ENCODE data around the gene C6orf89.
A peak's percentile ranks its signal among the peaks of the same experiment; 100 is the strongest.

The C6orf89 gene

GRCh38 chr6:36853325-36853724, 32.4 kb upstream of the C6orf89 start:
- peaks cover 7 to 13% of the 10 kb centered on the region in 2 donors for H3K36me3 ChIP-seq (ENCODE audit: control insufficient read depth in 2 of 2, insufficient read depth in 2 of 2, low read length in 2 of 2)
- no peak overlapping the region for H3K4me3 ChIP-seq (ENCODE audit: low read length in 2 of 2)
- H3K9me3 ChIP-seq (ENCODE audit: control insufficient read depth in 2 of 2, low read length in 2 of 2), result peaks cover 0 to 5% of the 10 kb centered on the region in 2 donors
- H3K4me1 ChIP-seq (ENCODE audit: control insufficient read depth, insufficient read depth, low read length), result peaks cover 16% of the 10 kb centered on the region
- no peaks in the 10 kb centered on the region for H3K27me3 ChIP-seq (ENCODE audit: control insufficient read depth in 1 of 2, insufficient read depth in 2 of 2, low read length in 2 of 2)
- H3K27ac ChIP-seq (ENCODE audit: low read length), result no peak overlapping the region
- H3K9ac ChIP-seq (ENCODE audit: low read length in 2 of 2), result no peak overlapping the region

GRCh38 chr6:36855750-36856149, 30.0 kb upstream of the C6orf89 start:
- Histone ChIP-seq H3K4me1 (ENCODE audit: control insufficient read depth, insufficient read depth, low read length) (peaks cover 17% of the 10 kb centered on the region), H3K9ac (ENCODE audit: low read length in 2 of 2) (no peak overlapping the region), H3K27ac (ENCODE audit: low read length) (no peak overlapping the region), H3K9me3 (ENCODE audit: control insufficient read depth in 2 of 2, low read length in 2 of 2) (peaks cover 0 to 3% of the 10 kb centered on the region in 2 donors), H3K36me3 (ENCODE audit: control insufficient read depth in 2 of 2, insufficient read depth in 2 of 2, low read length in 2 of 2) (peaks cover 7 to 13% of the 10 kb centered on the region in 2 donors), H3K27me3 (ENCODE audit: control insufficient read depth in 1 of 2, insufficient read depth in 2 of 2, low read length in 2 of 2) (no peaks in the 10 kb centered on the region), H3K4me3 (ENCODE audit: low read length in 2 of 2) (no peak overlapping the region)

- H3K9ac ChIP-seq (ENCODE audit: low read length in 2 of 2), result no peak overlapping the region
- no peak overlapping the region for H3K27ac ChIP-seq (ENCODE audit: low read length)
- no peaks in the 10 kb centered on the region for H3K9me3 ChIP-seq (ENCODE audit: control insufficient read depth in 2 of 2, low read length in 2 of 2)
- H3K4me1 ChIP-seq (ENCODE audit: control insufficient read depth, insufficient read depth, low read length), result peaks cover 17% of the 10 kb centered on the region
- H3K4me3 ChIP-seq (ENCODE audit: low read length in 2 of 2), result no peak overlapping the region
- H3K36me3 ChIP-seq (ENCODE audit: control insufficient read depth in 2 of 2, insufficient read depth in 2 of 2, low read length in 2 of 2), result peaks cover 7 to 13% of the 10 kb centered on the region in 2 donors
- no peaks in the 10 kb centered on the region for H3K27me3 ChIP-seq (ENCODE audit: control insufficient read depth in 1 of 2, insufficient read depth in 2 of 2, low read length in 2 of 2)
These were observed 29.5 kb upstream of the C6orf89 start for GRCh38 chr6:36856277-36856676.

DNA sequence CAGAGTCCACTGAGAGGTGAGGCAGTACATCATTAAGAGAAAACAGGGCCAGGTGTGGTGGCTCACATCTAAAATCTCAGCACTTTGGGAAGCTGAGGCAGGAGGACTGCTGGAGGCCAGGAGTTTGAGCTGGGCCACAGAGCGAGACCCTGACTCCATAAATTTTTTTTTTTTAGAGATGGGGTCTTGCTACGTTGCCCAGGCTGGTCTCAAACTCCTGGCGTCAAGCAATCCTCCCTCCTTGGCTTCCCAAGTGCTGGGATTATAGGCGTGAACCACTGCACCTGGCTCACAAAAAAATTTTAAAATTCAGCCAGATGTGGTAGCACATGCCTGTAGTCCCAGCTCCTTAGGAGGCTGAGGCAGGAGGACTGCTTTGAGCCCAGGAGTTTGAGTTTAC, 28.4 kb upstream of the C6orf89 start:
- Histone ChIP-seq H3K9me3 (ENCODE audit: control insufficient read depth in 2 of 2, low read length in 2 of 2) (no peaks in the 10 kb centered on the region), H3K27ac (ENCODE audit: low read length) (no peak overlapping the region), H3K4me3 (ENCODE audit: low read length in 2 of 2) (no peak overlapping the region), H3K36me3 (ENCODE audit: control insufficient read depth in 2 of 2, insufficient read depth in 2 of 2, low read length in 2 of 2) (peaks cover 7 to 15% of the 10 kb centered on the region in 2 donors), H3K4me1 (ENCODE audit: control insufficient read depth, insufficient read depth, low read length) (peaks cover 13% of the 10 kb centered on the region), H3K9ac (ENCODE audit: low read length in 2 of 2) (no peak overlapping the region), H3K27me3 (ENCODE audit: control insufficient read depth in 1 of 2, insufficient read depth in 2 of 2, low read length in 2 of 2) (no peaks in the 10 kb centered on the region)

DNA sequence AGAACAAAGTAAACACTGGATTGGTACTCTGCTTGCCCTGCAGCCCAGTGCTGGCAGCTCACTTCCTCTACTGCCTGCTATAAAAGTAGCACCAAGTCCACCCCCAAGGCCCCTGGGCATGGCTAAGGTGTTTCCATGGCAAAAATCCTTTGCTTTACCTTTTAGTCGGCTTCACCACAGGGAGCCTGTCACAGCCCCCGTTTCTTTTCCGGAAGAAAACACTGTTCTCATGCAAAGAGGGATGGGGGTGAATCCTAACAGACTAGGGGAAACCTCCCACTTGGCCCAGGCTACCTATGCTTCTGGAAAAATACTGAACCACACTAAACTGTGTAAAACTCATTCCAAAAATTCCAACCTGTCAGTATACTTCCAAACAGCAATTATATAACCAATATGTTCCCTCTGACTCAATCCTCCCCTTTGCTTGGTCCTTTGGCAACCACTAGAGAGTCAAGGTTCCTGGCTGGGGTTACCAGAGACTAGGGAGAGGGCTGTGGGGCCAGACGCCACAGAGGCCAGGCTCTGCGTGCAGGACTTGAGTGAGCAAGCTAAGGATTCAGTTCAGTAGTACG, 27.3 kb upstream of the C6orf89 start:
- no peaks in the 10 kb centered on the region for H3K9me3 ChIP-seq (ENCODE audit: control insufficient read depth in 2 of 2, low read length in 2 of 2)
- H3K4me3 ChIP-seq (ENCODE audit: low read length in 2 of 2), result peak overlapping the region in 1 of 2 donors; percentile 10
- peaks cover 6% of the 10 kb centered on the region for H3K4me1 ChIP-seq (ENCODE audit: control insufficient read depth, insufficient read depth, low read length)
- H3K36me3 ChIP-seq (ENCODE audit: control insufficient read depth in 2 of 2, insufficient read depth in 2 of 2, low read length in 2 of 2), result peaks cover 7 to 22% of the 10 kb centered on the region in 2 donors
- H3K27me3 ChIP-seq (ENCODE audit: control insufficient read depth in 1 of 2, insufficient read depth in 2 of 2, low read length in 2 of 2), result no peaks in the 10 kb centered on the region
- H3K27ac ChIP-seq (ENCODE audit: low read length), result no peak overlapping the region
- H3K9ac ChIP-seq (ENCODE audit: low read length in 2 of 2), result peak overlapping the region in 1 of 2 donors; percentile 22

DNA sequence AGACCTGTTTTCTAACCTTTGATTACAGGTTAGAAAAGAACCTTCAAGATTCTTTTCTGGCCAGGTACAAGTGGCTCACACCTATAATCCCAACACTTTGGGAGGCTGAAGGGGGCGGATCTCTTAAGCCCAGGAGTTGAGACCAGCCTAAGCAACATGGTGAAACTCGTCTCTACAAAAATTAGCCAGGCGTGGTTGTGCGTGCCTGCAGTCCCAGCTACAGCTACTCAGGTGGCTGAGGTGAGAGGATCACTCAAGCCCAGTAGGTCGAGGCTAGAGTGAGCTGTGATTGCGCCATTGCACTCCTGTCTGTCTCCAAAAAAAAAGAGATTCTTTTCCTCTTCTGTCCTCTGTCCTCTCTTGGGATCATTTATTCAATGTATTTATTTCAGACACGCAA, 25.6 kb upstream of the C6orf89 start:
- H3K4me3 ChIP-seq (ENCODE audit: low read length in 2 of 2), result no peak overlapping the region
- no peak overlapping the region for H3K27ac ChIP-seq (ENCODE audit: low read length)
- H3K36me3 ChIP-seq (ENCODE audit: control insufficient read depth in 2 of 2, insufficient read depth in 2 of 2, low read length in 2 of 2), result peaks cover 7 to 30% of the 10 kb centered on the region in 2 donors
- H3K9me3 ChIP-seq (ENCODE audit: control insufficient read depth in 2 of 2, low read length in 2 of 2), result no peaks in the 10 kb centered on the region
- peaks cover 6% of the 10 kb centered on the region for H3K4me1 ChIP-seq (ENCODE audit: control insufficient read depth, insufficient read depth, low read length)
- no peaks in the 10 kb centered on the region for H3K27me3 ChIP-seq (ENCODE audit: control insufficient read depth in 1 of 2, insufficient read depth in 2 of 2, low read length in 2 of 2)
- no peak overlapping the region for H3K9ac ChIP-seq (ENCODE audit: low read length in 2 of 2)

GRCh38 chr6:36862164-36862847, 23.4 kb upstream of the C6orf89 start:
- Histone ChIP-seq H3K4me3 (ENCODE audit: low read length in 2 of 2) (no peak overlapping the region), H3K9ac (ENCODE audit: low read length in 2 of 2) (no peak overlapping the region), H3K9me3 (ENCODE audit: control insufficient read depth in 2 of 2, low read length in 2 of 2) (no peaks in the 10 kb centered on the region), H3K4me1 (ENCODE audit: control insufficient read depth, insufficient read depth, low read length) (peaks cover 6% of the 10 kb centered on the region), H3K36me3 (ENCODE audit: control insufficient read depth in 2 of 2, insufficient read depth in 2 of 2, low read length in 2 of 2) (peaks cover 0 to 28% of the 10 kb centered on the region in 2 donors), H3K27ac (ENCODE audit: low read length) (no peak overlapping the region), H3K27me3 (ENCODE audit: control insufficient read depth in 1 of 2, insufficient read depth in 2 of 2, low read length in 2 of 2) (no peaks in the 10 kb centered on the region)

DNA sequence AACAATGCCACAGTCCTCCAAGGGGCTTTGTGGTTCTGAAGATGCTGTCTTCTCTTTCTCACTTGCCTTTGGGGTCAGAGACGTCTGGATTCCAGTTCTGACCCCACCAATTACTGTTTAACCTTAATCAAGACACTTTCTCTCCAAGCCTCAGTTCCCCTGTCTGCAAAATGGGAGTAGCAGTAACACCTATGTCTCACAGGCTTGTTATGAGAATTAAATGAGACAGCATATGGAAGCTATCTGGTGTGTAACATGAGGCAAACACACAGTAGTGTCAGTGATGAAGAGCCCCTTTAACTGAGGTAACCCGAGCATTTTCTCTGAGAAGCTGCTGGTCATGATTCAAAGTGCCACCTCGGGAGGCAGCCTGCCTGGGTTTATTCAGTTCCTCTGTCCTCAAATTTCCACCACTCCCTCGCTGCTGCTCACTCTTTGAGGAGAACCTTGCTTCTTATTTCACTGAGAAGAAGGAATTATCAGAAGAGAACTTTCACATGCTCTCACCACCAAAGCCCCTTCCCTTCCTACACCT, 22.8 kb upstream of the C6orf89 start:
- H3K9ac ChIP-seq (ENCODE audit: low read length in 2 of 2), result no peak overlapping the region
- H3K36me3 ChIP-seq (ENCODE audit: control insufficient read depth in 2 of 2, insufficient read depth in 2 of 2, low read length in 2 of 2), result peaks cover 0 to 28% of the 10 kb centered on the region in 2 donors
- peaks cover 6% of the 10 kb centered on the region for H3K4me1 ChIP-seq (ENCODE audit: control insufficient read depth, insufficient read depth, low read length)
- H3K27me3 ChIP-seq (ENCODE audit: control insufficient read depth in 1 of 2, insufficient read depth in 2 of 2, low read length in 2 of 2), result no peaks in the 10 kb centered on the region
- H3K9me3 ChIP-seq (ENCODE audit: control insufficient read depth in 2 of 2, low read length in 2 of 2), result no peaks in the 10 kb centered on the region
- no peak overlapping the region for H3K27ac ChIP-seq (ENCODE audit: low read length)
- H3K4me3 ChIP-seq (ENCODE audit: low read length in 2 of 2), result no peak overlapping the region

DNA sequence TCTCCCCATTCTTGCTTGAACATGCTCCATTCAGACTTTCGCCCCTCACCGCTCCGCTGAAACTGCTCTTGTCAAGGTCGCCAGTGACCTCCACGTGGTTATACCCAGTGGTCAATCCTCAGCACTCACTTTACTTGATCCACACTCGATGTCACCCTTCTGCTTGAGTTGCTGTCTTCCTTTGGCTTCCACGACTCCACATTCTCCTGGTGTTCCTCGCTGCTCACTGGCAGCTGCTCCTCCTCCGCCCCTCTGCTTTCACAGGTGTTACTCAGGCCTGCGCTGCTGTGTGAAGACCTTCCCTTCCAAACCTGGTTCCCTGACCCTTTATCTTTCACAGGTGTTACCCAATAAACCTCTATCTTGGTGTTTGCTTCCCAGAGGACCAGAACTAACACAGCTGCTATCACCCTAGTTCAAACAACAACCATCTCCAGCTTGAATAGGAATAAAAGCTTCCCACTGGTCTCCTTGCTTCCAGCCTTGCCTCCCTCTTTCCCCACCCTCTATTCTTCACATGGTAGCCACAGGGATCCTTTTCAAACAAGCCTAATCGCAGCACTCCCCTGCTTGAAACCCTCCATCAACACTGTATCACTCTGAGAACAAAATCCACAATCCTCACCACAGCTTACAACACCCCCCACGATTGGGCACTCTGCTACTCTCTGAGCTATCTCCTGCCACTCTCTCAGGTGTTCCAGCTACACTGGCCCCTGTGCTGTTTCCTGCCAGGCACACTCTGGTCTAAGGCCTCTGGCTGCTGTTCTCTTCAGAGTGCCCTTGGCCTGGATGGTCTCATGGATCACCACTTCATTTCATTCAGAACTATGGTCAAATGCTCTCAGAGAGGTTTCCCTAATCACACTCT, 21.8 kb upstream of the C6orf89 start:
- H3K9me3 ChIP-seq (ENCODE audit: control insufficient read depth in 2 of 2, low read length in 2 of 2), result no peaks in the 10 kb centered on the region
- no peak overlapping the region for H3K9ac ChIP-seq (ENCODE audit: low read length in 2 of 2)
- H3K4me3 ChIP-seq (ENCODE audit: low read length in 2 of 2), result no peak overlapping the region
- H3K27ac ChIP-seq (ENCODE audit: low read length), result no peak overlapping the region
- H3K4me1 ChIP-seq (ENCODE audit: control insufficient read depth, insufficient read depth, low read length), result peaks cover under 1% of the 10 kb centered on the region
- peaks cover 0 to 28% of the 10 kb centered on the region in 2 donors for H3K36me3 ChIP-seq (ENCODE audit: control insufficient read depth in 2 of 2, insufficient read depth in 2 of 2, low read length in 2 of 2)
- no peaks in the 10 kb centered on the region for H3K27me3 ChIP-seq (ENCODE audit: control insufficient read depth in 1 of 2, insufficient read depth in 2 of 2, low read length in 2 of 2)

DNA sequence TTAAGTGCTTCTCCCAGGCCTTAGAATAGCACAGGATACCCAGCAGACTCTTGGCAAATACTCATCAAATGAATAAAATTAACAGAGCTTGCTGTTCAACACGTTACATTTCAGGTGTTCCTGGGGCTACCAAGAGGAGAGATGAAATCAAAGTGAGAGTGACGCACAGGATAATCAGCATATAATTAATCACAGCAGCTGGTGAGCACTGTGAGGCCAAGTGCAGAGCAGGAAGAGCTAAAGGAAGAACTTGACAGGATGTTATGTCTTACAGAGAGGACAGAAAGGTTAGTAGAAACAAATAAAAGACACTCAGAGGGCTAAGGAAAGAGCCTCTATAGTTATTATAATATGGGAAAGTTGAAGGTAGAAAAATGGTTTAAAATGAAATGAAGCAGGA, 19.9 kb upstream of the C6orf89 start:
- H3K4me1 ChIP-seq (ENCODE audit: control insufficient read depth, insufficient read depth, low read length), result no peaks in the 10 kb centered on the region
- H3K36me3 ChIP-seq (ENCODE audit: control insufficient read depth in 2 of 2, insufficient read depth in 2 of 2, low read length in 2 of 2), result peaks cover 0 to 31% of the 10 kb centered on the region in 2 donors

More for the DNA sequence above, 19.9 kb upstream of the C6orf89 start:
- H3K27me3 ChIP-seq (ENCODE audit: control insufficient read depth in 1 of 2, insufficient read depth in 2 of 2, low read length in 2 of 2), result no peaks in the 10 kb centered on the region
- no peak overlapping the region for H3K9ac ChIP-seq (ENCODE audit: low read length in 2 of 2)
- no peaks in the 10 kb centered on the region for H3K9me3 ChIP-seq (ENCODE audit: control insufficient read depth in 2 of 2, low read length in 2 of 2)
- H3K27ac ChIP-seq (ENCODE audit: low read length), result no peak overlapping the region
- H3K4me3 ChIP-seq (ENCODE audit: low read length in 2 of 2), result no peak overlapping the region

Data from stomach smooth muscle (tissue), 2 donors.